NCI-H128 (cell line): Measurements from ENCODE around the gene PLA2G4B.

Source experiments
- DNase-seq: peaks from one replicate; lab custom pipeline; 2025; ENCODE audit not compliant: unreplicated experiment; lab: John Stamatoyannopoulos, UW

The PLA2G4B gene

GRCh38 chr15:41806291-41807181 is 32.1 kb upstream of the PLA2G4B start:
- DNase-seq = no peak

DNA sequence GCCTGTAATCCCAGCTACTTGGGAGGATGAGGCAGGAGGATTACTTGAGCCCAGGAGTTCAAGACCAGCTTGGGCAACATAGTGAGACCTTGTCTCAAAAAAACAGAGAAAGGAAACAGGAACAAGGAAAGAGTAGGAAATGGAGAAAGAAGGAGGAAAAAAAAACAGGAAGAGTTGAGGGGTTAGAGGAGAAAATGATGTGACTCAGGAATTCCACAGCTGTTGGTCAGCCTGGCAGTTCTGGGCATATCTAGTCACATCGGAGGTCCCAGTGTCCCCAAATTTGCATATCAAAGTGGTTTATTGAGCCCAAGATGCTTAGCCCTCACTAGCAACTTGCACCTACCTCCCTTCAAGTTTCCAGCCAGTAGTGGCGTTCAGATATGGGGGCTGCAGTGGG is 29.5 kb upstream of the PLA2G4B start:
- DNase-seq = no peak

- no peak for DNase-seq
These were observed 29.0 kb upstream of the PLA2G4B start for GRCh38 chr15:41809526-41810220.

DNA sequence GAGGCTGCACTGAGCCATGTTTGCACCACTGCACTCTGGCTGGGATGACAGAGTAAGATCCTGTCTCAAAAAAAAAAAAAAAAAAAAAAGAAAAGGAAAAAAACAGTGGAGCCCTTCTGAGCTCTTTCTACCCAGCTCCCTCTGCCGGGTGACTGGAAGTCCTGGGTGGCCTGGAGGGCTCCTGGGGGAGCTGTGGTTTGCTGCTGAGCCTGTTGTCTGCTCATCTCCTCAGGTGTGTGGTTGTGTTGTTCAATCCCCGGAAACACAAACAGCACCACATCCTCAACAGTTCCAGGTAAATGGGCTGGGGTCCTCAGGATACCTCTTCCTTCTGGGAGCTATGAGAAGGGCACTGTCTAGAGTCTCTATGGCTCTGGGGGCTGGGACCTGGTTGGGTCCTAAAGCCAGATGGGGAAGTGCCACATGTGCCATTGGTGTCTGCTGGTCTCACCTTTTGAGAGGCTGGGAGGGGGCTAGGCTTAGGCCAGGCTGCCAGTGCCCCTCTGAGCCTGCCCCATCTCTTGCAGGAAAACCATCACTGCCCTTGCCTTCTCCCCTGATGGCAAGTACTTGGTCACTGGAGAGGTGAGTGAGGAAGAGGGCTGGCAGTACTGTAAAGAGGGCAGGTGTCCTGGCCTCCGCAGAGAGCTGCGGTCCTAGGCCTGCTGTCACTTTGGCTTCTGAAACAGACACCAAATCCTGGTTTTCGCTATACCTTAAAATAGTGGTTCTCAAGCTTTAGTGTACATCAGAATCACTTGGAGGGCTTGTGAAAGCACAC is 27.8 kb upstream of the PLA2G4B start:
- DNase-seq = no peak

DNA sequence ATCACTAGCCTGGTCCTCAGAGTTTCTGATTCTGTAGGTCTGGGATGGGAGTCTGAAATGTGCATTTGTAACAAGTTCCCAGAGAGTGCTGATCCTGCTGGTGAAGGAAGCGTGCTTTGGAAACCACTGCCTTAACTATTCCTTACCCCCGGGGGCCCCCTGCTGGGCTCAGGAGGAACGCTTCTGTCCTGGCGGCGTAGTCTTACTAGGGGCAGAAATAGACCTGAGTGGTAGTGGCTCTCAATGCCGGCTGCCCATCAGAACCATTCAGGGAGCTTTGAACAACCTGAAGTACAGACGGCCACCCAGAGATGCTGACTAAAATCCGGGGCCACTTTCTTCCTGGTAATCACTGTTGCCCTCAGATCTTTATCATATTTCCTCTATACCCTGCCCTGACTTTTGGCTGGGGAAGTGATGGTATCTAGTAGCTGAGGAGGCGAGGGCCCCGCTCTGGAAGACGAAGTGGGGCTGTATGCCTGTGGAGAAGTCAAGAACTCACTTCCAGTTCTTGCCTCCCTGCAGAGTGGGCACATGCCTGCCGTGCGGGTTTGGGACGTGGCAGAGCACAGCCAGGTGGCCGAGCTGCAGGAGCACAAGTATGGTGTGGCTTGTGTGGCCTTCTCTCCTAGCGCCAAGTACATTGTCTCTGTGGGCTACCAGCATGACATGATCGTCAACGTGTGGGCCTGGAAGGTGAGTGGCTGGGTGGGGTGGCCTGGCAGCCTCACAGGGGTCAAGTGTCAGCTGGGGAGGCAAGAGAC is 27.0 kb upstream of the PLA2G4B start:
- DNase-seq = no peak

DNA sequence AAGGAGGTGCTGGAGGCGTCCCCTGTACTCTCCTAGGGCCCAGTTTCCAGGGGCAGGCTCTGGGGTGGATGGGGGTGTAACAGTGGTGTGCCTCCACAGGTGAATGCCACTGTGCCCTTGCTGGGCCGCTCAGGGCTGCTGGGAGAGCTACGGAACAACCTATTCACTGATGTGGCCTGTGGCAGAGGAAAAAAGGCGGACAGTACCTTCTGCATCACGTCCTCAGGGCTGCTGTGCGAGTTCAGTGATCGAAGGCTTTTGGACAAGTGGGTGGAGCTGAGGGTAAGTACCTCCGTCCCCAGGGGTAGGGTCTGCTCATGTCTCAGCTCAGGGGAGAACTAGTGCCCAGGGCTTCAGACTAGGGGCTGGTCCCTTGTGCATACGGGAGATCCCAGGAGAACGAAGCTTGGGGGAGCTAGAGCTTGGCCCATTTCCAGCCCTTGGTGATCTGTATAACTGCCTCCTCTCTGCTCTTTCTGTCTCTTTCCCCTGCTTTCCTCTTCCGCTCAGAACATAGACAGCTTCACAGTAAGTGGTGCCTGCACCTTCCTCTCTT is 25.7 kb upstream of the PLA2G4B start:
- DNase-seq = no peak

DNA sequence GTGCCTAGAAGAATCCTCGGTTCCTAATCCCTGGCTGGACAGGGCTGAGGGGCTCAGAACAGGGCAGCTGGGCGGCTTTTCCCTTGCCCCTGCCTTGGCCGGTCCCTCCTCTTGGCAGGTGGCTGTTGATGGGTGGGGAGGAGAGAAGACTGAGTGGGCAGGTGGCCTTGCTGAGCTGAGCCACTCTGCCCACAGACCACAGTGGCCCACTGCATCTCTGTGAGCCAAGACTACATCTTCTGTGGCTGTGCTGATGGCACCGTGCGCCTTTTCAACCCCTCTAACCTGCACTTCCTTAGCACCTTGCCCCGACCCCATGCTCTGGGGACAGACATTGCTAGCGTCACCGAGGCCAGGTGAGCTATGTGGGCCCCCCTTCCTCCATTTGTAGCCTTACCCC is 25.2 kb upstream of the PLA2G4B start:
- no peak for DNase-seq

- no peak for DNase-seq
These were observed 24.1 kb upstream of the PLA2G4B start for GRCh38 chr15:41814534-41814933.

GRCh38 chr15:41816788-41817187 is 21.9 kb upstream of the PLA2G4B start:
- no peak for DNase-seq

DNA sequence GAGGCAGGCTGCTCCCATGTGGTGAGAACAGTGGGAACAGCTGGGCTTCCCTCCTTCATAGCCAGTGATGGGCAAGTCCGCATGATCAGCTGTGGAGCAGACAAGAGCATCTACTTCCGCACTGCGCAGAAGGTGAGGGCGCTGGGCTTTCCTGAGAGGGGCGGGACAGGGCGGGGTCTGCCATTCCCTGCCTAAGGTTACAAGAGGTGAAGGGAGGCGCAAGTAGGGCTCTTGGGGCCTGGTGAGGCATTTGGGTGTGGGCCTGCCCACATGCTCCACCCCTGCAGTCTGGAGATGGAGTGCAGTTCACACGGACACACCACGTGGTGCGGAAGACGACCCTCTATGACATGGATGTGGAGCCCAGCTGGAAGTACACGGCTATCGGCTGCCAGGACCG is 21.3 kb upstream of the PLA2G4B start:
- no peak for DNase-seq

DNA sequence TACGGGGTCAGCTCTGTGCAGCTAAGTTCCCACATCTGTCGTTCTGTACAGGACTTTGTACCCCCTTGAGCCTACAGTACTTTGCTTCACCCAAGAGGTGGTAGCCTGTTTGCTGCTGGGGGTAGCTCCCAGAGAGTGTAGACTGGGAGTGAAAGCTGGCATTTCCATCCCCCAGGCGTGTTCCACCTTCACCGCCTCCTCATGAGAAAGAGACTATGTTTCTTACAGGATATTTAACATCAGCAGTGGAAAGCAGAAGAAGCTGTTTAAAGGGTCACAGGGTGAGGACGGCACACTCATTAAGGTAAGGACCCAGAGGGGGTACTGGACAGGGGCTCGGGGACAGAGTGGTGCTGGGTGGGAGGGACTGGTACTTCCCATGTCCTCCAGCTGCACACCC is 20.9 kb upstream of the PLA2G4B start:
- no peak for DNase-seq

- DNase-seq = no peak
These were observed 19.1 kb upstream of the PLA2G4B start for GRCh38 chr15:41819455-41820050.

DNA sequence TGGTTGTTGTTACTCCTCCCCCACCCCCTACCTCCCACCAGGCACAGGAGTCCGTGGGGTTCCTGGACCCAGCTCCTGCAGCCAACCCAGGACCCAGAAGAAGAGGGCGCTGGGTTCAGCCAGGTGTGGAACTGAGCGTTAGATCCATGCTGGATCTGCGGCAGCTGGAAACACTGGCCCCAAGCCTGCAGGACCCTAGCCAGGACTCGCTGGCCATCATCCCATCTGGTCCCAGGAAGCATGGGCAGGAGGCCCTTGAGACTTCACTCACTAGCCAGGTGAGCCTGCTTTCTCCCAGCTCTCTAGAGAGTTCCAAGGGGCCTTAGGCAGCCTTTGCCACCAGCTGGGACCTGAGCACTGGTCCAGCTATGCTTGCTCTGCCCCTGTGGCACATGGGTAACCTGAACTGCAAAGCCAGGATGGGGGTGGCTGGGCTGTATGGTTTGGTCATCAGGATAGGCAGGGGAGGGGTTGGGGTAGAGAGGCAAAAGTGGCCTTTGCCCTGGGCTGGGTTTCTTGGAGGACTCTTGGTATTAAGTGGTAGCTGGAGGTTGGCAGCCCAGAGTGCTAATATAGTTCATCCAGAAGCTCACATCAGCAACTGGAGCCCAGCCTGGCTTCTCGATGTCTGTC is 17.7 kb upstream of the PLA2G4B start:
- DNase-seq = no peak

DNA sequence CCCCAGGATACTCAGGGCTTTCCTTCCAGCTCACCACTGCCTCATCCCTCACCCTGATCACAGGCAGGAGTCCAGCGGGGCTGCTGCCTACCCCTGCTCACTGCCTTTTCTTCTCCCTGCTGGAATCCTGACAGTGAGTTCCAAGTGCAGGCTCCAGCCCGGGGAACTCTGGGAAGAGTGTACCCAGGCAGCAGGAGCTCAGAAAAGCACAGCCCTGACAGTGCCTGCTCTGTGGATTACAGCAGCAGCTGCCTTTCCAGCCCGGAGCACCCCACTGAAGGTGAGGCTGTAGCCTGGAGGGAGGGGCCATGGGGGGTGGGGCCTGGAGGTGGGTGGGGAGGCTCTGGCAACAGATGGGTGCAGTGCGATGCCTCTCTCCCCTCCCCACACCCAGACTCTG is 16.8 kb upstream of the PLA2G4B start:
- no peak for DNase-seq

GRCh38 chr15:41822471-41822870 is 16.2 kb upstream of the PLA2G4B start:
- no peak for DNase-seq

GRCh38 chr15:41822957-41823356 is 15.7 kb upstream of the PLA2G4B start:
- no peak for DNase-seq

GRCh38 chr15:41823502-41823901 is 15.1 kb upstream of the PLA2G4B start:
- DNase-seq = no peak

DNA sequence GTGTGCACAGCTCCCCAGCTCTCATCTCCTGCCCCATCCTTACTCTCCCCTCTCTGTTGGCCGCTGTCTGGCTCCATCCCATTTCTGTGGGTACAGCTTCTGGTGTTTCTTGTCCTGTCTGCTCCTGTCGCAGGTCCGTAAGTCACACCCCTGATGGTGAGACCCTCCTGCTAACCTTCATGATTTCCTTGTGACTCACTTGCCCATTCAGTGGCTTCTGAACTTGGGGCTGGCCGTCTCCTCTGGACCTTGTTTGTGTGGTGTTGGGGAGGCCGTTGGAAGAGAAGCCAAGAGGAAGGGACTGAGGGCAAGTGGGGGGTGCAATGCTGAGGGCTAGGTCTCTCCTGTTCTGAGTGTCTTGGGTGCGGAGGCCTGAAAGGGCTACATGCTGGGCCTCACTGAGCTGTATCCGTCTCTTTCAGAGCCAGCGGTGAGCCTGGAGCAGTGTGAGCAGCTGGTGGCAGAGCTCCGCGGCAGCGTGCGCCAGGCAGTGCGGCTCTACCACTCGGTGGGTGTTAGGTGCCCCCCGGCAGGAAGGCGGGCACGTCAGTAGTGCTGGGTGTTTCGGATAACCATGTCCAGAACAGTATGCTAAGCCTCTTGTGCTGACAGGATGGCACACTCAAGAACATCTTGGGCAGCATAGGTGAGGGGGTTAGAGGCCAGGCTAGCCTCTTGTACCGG is 14.4 kb upstream of the PLA2G4B start:
- DNase-seq = no peak

GRCh38 chr15:41825145-41825544 is 13.5 kb upstream of the PLA2G4B start:
- no peak for DNase-seq
